Ishikawa (cell line): Measurements from ENCODE around the gene ACADVL.

ENCODE experiments used
- CEBPB ChIP-seq: IDR thresholded peaks from 2 replicates; pipeline ENCODE4 v1.6.1; 2012
- CREB1 ChIP-seq: IDR thresholded peaks from 2 replicates; pipeline ENCODE4 v1.6.1; 2012; ENCODE audit warnings: low read depth
- EGR1 ChIP-seq: IDR thresholded peaks from 2 replicates; pipeline ENCODE4 v1.6.1; 2012
- EP300 ChIP-seq: IDR thresholded peaks from 2 replicates; pipeline ENCODE4 v1.6.1; 2012; ENCODE audit warnings: borderline replicate concordance
- FOXM1 ChIP-seq: IDR thresholded peaks from 2 replicates; pipeline ENCODE4 v1.6.1; 2012; ENCODE audit warnings: low read depth, borderline replicate concordance
- NFIC ChIP-seq: IDR thresholded peaks from 2 replicates; pipeline ENCODE4 v1.6.1; 2012
- RAD21 ChIP-seq: IDR thresholded peaks from 2 replicates; pipeline ENCODE4 v1.6.1; 2012; ENCODE audit warnings: low read depth
- TAF1 ChIP-seq: IDR thresholded peaks from 2 replicates; pipeline ENCODE4 v1.6.1; 2012; ENCODE audit warnings: low read depth, mild to moderate bottlenecking
- TCF12 ChIP-seq: IDR thresholded peaks from 2 replicates; pipeline ENCODE4 v1.6.1; 2012; ENCODE audit warnings: low read depth
- TEAD4 ChIP-seq: IDR thresholded peaks from 2 replicates; pipeline ENCODE4 v1.6.1; 2012
- YY1 ChIP-seq: IDR thresholded peaks from 2 replicates; pipeline ENCODE4 v1.6.1; 2012; ENCODE audit warnings: low read depth
- ZBTB7A ChIP-seq: IDR thresholded peaks from 2 replicates; pipeline ENCODE4 v1.6.1; 2012; ENCODE audit warnings: low read depth
- TF ChIP-seq, protein P1 (sequence below): IDR thresholded peaks from 2 replicates; pipeline ENCODE4 v1.6.1; 2012
- TF ChIP-seq, protein P2 (sequence below): IDR thresholded peaks from 2 replicates; pipeline ENCODE4 v1.6.1; 2012
- TF ChIP-seq, protein P3 (sequence below): IDR thresholded peaks from 2 replicates; pipeline ENCODE4 v1.6.1; 2012; ENCODE audit warnings: low read depth, mild to moderate bottlenecking

ACADVL gene

DNA sequence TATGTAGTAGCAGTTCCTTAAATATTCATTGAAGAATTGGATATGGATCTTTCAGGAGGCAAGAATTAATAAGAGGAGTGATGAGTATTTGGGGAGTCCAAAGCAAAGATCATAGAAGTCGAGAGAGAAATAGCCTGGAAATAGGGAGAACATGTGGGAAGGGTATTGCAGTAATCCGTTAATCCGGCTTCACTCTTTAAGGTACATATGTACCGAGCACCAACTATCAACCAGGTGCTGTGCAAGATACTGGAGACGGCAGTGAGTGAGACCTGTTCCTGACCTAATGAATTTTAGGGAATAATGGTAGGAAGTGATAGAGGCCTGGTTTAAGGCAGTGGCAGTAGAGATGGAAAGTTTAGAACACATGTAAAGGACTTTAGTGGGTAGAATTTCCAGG, 33.3 kb downstream of the ACADVL start:
- TF ChIP-seq TEAD4 (no peak), EP300 (no peak), YY1 (no peak), TAF1 (no peak), RAD21 (no peak), TCF12 (no peak)
- TF ChIP-seq, protein P1, sequence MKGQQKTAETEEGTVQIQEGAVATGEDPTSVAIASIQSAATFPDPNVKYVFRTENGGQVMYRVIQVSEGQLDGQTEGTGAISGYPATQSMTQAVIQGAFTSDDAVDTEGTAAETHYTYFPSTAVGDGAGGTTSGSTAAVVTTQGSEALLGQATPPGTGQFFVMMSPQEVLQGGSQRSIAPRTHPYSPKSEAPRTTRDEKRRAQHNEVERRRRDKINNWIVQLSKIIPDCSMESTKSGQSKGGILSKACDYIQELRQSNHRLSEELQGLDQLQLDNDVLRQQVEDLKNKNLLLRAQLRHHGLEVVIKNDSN, result no peak
- TF ChIP-seq, protein P2, sequence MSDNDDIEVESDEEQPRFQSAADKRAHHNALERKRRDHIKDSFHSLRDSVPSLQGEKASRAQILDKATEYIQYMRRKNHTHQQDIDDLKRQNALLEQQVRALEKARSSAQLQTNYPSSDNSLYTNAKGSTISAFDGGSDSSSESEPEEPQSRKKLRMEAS, result no peak
- TF ChIP-seq, protein P3, sequence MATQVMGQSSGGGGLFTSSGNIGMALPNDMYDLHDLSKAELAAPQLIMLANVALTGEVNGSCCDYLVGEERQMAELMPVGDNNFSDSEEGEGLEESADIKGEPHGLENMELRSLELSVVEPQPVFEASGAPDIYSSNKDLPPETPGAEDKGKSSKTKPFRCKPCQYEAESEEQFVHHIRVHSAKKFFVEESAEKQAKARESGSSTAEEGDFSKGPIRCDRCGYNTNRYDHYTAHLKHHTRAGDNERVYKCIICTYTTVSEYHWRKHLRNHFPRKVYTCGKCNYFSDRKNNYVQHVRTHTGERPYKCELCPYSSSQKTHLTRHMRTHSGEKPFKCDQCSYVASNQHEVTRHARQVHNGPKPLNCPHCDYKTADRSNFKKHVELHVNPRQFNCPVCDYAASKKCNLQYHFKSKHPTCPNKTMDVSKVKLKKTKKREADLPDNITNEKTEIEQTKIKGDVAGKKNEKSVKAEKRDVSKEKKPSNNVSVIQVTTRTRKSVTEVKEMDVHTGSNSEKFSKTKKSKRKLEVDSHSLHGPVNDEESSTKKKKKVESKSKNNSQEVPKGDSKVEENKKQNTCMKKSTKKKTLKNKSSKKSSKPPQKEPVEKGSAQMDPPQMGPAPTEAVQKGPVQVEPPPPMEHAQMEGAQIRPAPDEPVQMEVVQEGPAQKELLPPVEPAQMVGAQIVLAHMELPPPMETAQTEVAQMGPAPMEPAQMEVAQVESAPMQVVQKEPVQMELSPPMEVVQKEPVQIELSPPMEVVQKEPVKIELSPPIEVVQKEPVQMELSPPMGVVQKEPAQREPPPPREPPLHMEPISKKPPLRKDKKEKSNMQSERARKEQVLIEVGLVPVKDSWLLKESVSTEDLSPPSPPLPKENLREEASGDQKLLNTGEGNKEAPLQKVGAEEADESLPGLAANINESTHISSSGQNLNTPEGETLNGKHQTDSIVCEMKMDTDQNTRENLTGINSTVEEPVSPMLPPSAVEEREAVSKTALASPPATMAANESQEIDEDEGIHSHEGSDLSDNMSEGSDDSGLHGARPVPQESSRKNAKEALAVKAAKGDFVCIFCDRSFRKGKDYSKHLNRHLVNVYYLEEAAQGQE, result no peak

DNA sequence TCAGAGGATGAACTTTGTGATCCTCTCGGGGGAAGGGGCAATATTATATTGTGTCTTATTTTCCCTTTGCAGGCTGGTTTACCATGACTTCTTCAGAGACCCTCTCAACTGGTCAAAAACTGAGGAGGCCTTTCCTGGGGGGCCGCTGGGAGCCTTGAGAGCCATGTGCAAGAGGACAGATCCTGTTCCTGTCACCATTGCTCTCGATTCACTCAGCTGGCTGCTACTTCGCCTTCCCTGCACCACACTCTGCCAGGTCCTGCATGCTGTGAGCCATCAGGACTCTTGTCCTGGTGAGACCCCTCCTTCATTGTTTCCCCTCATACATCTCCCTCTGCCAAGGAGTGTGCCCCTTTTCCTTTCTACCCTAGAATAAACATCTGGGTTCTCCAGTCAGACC, 34.8 kb downstream of the ACADVL start:
- TF ChIP-seq RAD21 (no peak), ZBTB7A (no peak), EGR1 (no peak), TCF12 (no peak), NFIC (no peak), TEAD4 (no peak)
- TF ChIP-seq, protein P2, result no peak

DNA sequence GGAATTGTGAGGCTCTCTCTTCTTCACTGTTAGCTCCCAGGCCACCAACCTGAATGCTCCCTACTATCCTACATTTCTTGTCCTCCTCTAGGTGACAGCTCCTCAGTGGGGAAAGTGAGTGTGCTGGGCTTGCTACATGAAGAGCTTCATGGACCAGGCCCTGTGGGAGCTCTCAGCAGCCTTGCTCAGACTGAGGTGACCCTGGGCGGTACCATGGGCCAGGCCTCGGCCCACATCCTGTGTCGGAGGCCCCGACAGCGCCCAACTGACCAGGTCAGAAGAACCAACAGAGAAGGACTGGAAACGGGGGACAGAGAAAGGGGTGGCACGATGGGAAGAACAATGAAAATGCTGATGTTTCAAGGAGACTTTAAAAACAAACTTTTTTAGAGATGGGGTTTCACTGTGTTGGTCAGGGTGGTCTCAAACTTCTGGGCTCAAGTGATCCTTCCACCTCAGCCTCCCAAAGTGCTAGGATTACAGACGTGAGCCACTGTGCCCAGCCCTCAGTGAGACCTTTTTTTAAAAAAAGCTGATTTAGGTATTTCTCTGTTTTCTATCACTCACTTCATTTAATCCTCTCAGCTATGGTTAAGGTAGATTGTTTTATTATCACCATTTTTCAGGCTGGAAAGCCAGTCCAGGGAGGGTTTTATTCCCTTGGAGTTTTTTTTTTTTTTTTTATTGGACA, 37.2 kb downstream of the ACADVL start:
- TF ChIP-seq CREB1, result no peak
- TF ChIP-seq NFIC, result no peak
- no peak for TF ChIP-seq ZBTB7A
- no peak for TF ChIP-seq YY1
- no peak for TF ChIP-seq FOXM1
- TF ChIP-seq, protein P3, result no peak
- no peak for TF ChIP-seq RAD21
- TF ChIP-seq, protein P2, result no peak
- TF ChIP-seq, protein P1, result no peak
- no peak for TF ChIP-seq CEBPB
- TF ChIP-seq TEAD4, result no peak
- TF ChIP-seq EGR1, result no peak
- no peak for TF ChIP-seq TCF12
- no peak for TF ChIP-seq TAF1
- no peak for TF ChIP-seq EP300

DNA sequence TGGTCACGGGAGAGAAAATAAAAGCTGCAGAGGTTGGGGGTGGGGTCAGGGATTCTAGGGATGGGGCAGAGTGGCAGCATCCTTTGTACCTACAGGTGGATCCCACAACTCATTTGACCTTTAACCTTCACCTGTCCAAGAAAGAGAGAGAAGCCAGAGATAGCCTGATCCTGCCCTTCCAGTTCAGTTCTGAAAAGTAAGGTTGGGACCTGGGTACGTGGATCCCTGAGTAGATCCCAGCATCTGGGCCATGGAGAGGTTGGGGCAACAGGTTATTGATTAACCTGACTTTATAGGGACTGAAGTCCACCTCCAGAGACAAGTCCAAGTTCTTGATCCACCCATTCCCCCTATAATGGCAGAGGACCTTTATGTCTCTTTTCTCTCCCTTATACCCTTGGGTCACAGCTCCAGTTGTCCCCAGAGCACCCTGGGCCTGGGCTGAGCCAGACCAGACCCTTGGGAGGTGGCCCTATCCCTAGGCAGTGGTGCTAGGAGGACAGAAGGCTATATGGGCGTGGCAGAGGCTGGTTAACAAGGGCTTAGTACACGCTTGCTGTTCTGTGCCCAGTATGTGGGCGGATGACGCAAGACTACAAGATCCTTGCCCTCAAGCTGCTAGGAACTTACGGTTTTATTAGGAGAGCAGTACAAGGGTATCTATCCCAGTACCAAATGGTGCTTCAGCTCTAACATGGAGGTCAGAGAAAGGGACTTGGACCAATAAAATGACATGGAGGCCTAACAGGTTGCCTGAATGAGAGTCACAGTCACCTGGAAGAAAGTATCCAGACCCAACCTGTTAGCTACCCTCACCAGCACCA, 39.2 kb downstream of the ACADVL start:
- TF ChIP-seq, protein P1, result no peak
- TF ChIP-seq CEBPB (peak; percentile 86), EGR1 (peak; percentile 82)

DNA sequence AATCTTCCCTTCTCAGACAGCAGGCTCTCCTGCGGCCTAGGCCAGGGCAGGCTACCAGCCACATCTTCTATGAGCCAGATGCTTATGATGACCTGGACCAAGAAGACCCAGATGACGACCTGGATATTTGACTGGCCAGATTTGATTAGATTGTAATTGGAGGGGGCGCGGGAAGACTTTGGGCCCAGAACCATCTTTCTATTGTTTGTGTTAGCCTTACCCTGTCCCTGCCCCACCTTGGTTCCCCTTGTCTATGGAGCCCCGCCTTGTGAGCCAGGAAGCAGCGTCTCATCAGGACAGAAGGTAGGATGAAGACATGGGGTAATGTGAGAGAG, 39.8 kb downstream of the ACADVL start:
- TF ChIP-seq CREB1 (no peak), TCF12 (no peak), CEBPB (no peak), NFIC (no peak), YY1 (no peak), ZBTB7A (no peak), RAD21 (no peak), EP300 (no peak), EGR1 (no peak), TAF1 (no peak), FOXM1 (no peak), TEAD4 (no peak)
- TF ChIP-seq, protein P2, result no peak
- TF ChIP-seq, protein P1, result no peak
- TF ChIP-seq, protein P3, result no peak
